Stimulated activated CD4-positive, alpha-beta T cell treated with anti-CD3 and anti-CD28 coated beads, Interleukin-15, amount 100 ng/mL, for 1 hour (primary cell): Measurements from ENCODE around the gene ERV3-1.
A peak's percentile ranks its signal among the peaks of the same experiment; 100 is the strongest.
"Not testable (repeated sequence)": the region's sequence is repeated elsewhere in the genome, so short reads cannot be mapped to it uniquely, and the experiment has no call there.

Experiments
- DNase-seq, 2 donors: peaks; one replicate each; pipeline ENCODE4 v3.0.0-alpha.2; 2020; ENCODE audit warnings: low read depth in 1 of 2, low spot score in 1 of 2

The ERV3-1 gene

DNA sequence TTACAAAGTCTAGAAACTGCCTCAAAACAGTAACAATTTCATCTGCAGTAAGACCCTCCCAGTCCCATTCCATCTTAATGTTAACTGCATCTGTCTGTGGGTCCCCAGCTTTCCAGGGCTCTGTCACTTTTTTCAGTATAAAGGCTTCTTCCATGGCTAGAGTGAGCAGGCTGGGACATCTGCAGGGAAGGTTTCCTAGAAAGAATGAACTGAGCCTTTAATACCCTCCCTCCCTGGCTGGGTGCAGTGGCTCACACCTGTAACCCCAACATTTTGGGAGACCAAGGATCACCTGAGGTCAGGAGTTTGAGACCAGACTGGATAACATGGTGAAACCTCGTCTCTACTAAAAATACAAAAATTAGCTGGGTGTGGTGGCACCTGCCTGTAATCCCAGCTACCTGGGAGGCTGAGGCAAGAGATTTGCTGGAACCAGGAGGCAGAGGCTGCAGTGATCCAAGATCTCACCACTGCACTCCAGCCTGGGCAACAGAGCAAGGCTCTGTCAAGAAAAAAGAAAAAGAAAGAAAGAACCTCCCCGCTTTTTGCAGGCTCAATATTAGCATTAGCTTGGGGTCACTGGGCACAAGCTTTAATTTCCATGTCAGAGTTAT, 3.4 kb downstream of the ERV3-1 start:
- no peak for DNase-seq

DNA sequence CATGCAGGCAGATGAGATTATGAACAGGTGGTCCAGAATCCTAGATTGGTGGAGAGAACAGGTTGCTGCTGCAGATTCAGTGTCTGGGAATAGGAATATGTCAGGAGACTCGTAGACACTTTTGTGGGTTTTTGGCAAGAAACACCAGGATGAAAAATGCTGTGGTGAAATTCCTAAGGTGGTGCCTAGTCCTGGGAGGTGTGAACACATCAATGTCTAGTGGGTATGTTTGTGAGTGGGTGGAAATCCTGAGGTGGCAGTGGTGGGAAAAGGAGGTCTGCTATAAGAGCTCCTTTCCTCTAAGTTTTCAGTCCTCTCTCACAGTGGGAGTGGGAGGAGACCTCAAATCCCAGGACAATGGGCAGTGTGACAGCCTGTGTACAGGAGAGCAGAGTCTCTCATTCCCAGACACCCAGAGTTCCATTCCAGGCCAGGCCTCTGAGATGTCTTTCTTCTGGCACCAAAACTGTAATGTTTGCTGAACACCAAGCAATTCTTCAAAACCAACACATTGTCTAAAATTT, 5.1 kb downstream of the ERV3-1 start:
- DNase-seq = no peak

DNA sequence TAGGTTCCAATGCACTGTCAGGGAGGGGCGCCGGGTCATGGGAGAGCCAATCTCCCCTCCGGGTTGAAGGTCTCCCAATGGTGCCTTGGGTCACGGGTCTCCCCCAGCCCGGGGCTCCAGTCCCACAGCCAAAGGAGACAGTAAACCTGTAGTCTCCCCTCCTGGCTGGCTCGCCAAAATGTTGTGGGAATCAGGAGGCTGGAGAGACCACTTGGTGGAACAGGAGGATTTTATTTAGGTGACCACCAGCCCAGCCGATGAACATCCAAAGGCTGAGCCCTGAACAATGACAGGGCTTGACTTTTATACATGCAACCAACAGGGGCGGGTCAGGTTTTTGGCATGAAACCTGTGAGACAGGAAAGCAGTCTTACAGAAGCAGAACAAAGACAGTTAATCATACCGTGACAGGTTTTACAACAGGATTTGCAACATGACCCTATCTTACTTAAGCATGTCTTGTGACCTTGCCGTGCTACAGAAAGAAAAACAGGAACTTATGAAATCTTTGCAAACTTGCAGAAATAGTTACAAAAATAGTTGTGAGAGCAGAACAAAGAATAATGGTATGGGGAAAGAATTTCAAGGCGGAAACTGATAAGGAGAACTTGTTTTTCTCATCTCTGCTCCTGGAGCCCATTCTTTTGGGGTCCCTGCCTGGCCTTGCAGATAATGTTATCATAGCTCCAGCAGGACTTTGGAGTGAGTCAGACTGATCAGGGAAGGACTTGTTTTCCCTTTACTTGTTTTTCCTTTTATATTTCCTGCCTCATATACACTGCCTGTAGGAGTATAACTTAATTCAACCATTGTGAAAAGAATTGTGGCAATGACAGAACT, 7.1 kb downstream of the ERV3-1 start:
- no peak for DNase-seq

DNA sequence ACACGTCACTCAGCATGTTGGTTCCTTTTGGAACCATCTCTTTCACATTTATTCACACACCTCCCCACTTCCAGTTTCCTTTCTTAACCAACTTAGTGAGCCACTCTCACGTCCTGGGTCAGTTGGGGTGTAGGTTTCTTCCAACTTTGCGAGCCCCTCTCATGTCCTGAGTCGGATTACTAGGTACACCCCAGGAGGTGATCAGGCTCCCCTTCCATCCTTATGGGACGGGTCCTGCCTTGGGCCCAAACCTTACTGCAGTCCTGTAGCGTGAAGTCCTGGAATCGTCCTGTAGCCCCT, 7.7 kb downstream of the ERV3-1 start:
- no peak for DNase-seq

DNA sequence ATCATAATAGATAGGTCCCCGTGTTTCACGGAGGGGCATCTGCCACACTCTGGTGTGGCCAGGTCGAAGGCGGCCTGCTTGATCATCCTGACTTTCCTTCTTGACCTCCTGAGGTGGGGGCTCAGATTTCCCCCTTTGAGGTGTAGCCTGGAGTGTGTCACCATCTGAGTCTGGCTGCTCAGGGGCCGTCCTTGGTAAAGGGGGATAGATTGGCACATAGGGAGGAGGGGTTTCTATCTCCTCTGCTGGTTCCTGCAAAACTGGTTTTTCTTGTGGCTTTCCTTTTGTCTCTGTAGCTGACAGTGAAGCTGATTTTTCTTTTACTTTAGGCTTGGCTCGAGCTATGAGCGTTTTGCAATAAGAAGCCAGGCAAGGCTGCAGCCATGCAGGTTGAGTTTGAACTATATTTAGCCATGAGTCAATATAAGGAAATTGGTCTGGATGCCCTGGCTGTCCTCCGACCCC, 8.5 kb downstream of the ERV3-1 start:
- no peak for DNase-seq

DNA sequence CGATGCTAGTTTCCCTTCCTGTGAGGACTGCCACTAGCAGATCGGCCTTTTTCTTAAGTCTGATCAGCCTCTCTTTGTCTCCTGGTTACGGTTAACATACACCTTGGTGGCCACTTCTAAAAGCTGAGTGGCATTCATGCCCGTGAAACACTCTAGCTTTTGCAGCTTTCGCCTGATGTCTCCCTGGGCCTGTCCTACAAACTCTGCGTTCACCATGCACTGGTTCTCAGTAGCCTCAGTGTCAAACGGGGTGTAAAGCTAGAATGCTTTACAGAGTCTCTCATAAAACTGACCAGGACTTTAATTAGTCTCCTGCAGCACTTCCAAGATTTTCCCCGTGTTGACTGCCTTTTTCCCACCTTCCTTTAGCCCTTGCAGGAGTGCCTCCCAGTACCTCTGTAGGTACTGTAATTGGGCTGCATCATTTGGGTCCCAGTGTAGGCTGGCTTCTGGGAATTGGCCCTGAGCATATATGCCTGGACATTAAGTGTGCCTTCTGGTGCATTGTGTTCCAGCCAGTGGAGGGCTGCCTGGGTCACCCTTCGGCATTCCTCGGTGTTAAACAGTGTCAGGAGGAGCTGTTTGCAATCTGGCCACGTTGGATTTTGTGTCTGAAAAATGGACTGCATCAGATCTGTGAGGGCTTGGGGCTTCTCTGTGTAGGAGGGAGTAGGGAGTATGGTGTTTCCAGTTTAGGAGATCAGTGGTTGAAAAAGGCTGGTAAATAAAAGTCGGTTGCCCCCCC, 9.2 kb downstream of the ERV3-1 start:
- DNase-seq = no peak

DNA sequence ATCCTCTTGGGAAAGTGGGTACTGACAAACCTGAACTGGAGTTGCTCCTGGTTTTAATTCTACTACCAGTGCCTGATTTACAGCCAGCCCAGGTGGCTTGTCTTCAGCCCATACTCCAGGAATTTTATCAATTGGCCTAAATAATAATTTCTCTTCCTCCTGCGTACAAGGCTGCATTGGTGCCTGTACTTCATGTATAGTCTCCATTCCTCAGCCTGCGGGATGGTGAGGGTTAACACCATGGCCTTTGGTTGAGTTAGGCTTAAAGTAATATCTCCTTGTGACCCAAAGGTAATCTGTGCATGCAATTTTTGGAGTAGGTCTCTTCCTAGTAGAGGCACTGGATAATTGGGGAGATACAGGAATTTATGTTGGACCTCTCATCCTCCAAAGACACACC, 10.2 kb downstream of the ERV3-1 start:
- no peak for DNase-seq

DNA sequence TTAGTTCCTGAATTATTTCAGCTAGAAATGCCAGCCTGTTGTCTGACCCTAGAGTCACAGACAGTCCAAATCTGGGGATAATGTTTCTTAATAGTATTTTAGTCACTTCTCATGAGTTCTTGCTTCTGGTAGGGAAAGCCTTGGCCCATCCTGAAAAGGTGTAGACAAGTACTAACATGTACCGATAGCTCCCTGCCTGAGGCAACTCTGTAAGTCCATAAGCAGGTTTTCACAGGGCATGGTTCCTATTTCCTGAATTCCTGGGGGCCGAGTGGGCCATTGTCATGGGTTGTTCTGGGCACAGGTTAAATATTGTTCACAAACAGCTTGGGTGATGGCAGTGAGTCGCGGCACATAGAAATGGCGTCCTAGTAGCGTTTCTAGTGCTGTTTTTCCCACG, 12.6 kb downstream of the ERV3-1 start:
- no peak for DNase-seq

DNA sequence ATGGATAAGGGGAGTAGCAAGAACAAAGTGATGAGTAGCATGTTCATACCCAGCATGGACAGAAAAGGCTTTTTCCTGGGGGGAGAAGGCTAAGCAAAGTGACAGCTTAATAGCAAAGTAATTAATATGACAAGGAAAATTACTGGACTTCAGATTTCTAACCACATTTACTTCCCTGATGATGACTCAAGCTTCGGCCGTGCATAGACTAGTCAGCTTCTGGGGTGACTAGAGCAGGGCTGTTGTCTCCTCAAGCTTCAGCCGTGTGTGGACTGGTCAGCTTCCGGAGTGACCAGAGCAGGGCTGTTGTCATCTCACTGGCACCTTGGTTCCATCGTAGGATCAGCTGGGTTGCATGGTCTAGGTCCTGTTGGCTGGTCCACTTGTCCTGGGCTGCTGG, 13.5 kb downstream of the ERV3-1 start:
- no peak for DNase-seq

DNA sequence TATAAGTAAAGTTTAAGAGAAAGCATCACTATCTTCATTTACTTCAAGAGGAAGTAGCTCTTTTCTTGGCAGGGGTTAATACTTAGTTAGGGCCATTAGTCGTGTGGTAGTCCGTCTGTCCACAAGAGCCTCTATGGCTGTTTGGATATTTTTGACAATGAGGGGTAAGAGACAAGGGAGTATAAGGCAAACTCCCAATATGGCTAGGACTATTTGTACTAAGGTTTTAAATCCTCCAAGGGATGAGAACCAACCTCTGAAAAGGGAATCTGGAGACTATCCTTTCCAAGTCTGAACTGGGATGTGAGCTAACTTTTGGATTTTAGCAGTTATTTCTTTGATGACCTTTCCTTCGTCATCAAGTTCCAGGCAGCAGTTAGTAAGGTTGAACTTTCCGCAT, 15.6 kb downstream of the ERV3-1 start, which contains the start of gene ZNF117:
ZNF117 (minus strand) TSS at position 101 of the 400 bp plus-strand sequence.
- DNase-seq = no peak

DNA sequence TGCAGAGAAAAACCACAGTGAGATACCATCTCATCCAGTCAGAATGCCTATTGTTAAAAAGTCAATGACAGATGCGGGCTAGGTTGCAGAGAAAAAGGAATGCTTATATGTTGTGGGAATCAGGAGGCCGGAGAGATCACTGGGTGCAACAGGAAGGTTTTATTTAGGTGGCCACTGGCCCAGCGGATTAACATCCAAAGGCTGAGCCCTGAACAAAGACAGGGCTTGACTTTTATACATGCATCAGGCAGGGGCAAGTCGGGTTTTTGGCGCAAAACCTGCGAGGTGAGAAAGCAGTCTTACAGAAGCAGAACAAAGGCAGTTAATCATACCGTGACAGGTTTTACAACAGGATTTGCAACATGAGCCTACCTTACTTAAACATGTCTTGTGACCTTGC, 16.3 kb downstream of the ERV3-1 start:
- no peak for DNase-seq

DNA sequence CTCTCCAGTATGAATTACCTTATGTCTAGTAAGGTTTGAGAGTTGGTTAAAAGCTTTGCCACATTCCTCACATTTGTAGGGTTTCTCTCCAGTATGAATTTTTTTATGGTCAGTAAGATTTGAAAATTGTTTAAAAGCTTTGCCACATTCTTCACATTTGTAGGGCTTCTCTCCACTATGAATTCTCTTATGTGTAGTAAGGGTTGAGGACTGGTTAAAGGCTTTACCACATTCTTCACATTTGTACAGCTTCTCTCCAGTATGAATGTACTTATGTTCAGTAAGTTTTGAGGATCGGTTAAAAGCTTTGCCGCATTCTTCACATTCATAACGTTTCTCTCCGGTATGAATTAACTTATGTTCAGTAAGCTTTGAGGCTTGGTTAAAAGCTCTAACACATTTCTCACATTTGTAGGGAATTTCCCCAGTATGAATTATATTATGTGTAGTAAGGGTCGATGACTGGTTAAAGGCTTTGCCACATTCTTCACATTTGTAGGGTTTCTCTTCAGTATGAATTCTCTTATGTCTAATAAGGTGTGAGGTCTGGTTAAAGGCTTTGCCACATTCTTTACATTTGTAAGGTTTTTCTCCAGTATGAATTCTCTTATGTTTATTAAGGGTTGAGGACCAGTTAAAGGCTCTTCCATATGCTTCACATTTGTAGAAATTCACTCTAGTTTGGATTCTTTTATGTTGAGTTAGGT, 27.8 kb downstream of the ERV3-1 start:
- no peak for DNase-seq

DNA sequence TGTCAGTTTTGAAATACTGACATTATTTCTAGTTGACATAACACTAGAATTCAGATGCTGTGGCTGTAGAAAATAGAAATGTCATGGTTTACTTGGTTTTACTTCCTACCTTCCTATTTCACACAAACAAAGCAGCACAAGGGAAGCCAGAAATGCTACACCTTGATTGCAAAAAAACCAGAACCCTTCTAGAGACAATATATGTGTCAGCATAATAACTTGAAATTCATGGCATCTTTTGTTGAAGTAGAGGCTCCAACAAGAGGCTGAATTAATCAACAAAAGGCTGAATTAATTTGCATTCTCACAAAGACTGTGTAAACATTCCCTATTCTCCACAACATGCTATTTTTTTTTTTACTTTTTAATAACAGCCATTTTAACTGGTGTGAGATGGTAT, 40.9 kb downstream of the ERV3-1 start:
- DNase-seq = no peak

DNA sequence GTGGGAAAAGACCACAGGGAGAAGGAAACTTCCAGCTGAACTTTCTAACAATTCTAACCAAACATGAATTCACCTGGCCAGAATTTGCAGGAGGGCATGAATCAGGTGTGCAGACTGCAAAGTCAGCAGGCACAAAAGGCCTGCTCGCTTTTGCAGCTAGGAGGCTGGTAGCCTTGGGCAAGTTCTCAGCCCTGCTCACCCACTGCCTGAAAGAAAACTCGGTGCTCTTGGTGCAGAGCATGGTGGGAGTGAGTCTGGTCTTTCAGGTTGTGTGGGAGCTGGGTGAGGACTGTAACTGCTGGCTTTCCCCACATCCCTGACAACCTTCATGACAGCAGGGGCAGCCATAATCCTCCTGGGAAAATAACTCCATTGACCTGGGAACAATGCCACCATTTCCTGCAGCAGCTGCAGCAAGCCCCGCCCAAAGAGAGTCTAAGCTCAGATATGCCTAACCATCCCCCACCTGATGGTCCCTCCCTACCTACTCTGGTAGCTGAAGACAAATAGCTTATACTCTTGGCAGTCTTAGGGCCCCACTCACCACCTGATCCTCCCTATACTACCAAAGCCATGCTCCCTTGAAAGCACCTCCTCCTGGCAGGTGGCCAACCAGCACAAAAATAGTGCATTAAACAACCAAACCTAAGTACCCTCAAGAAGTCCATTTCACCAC, 47.3 kb downstream of the ERV3-1 start:
- DNase-seq = no peak

DNA sequence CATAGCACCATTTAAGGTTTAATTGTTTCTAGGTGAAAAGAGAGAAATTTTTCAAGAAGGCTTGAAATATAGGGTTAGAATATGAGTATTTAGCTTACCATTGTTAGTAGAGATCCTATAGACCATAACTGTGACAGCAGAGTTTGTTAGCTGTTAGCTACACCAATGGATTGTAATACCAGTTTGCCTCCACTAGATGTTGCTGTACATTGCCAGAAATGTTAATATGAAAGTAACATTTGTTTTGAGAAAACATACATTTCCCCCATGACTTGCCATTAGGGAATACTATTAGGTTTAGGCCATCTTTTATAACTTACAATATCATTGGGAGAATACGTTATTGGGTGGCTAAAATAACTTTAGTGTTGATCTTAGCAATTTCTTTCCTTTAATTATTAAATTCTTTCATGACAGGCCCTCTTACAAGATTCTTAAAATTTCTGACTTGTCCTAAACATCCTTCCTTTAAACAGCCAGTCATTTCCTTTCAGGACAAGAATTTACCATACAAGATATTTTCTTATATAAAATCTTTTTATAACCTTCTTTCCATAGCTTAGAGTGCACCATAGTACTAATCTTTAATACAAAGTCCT, 55.1 kb downstream of the ERV3-1 start:
- DNase-seq = no peak

DNA sequence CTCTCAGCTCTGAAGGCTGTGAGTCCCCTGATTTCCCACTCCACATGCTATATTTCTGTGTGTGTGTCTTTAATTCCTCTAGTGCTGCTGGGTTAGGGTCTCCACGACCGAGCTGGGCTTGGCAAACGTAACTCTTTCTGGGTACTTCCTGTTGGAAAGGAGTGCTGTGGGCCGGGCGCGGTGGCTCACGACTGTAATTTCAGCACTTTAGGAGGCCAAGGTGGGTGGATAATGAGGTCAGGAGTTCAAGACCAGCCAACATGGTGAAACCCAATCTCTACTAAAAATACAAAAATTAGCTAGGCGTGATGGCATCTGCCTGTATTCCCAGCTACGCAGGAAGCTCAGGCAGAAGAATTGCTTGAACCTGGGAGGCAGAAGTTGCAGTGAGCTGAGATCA, 55.8 kb downstream of the ERV3-1 start:
- not testable (repeated sequence) for DNase-seq

DNA sequence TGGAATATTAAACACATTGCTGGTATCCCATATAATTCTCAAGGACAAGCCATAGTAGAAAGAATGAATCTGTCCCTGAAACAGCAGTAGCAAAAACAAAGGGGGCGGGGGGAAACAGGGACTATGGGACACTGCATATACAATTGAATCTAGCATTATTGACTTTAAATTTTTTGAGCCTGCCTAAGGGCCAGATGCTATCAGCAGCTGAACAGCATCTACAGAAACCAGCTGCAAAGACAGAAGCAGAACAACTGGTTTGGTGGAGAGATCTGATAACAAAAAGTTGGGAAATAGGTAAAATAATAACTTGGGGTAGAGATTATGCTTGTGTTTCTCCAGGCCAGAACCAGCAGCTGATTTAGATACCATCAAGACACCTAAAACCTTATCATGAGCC, 57.7 kb downstream of the ERV3-1 start:
- not testable (repeated sequence) for DNase-seq

DNA sequence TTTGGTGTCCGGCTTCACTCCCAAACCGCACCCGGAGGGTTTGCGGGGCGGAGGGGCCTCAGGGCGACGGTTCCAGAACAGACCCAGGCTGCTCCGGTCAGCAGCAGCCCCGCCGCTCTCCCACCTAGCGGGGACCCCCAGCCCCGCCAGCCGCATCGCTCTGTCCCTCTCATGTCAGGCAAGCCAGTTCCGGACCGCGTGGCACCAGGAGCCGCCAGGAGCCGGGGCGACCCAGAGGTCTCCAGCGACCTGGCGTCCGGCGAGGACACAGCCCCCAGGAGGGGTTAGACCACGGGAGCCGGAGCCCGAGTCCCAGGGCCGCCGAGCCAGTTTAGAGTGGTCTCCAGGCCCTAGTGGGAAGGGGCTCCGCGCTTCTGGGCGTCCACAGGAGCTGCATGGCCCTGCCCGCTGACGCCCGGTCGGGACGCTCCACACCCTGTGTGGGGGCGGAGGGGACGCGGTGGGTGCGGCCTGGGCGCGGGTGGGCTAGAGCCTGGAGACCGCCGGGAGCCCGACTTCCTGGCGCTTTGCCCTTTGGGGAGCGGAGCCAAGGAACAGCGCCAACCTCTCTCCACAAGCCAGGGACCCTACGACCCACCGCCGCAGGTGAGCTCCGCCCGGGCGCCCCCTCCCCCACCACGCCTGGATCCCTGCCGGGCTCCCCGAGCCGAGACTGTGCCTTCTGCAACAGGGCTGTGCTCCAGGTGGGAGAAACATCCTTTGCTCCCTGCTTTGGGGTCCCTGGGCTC, 59.1 kb downstream of the ERV3-1 start:
- no peak for DNase-seq

DNA sequence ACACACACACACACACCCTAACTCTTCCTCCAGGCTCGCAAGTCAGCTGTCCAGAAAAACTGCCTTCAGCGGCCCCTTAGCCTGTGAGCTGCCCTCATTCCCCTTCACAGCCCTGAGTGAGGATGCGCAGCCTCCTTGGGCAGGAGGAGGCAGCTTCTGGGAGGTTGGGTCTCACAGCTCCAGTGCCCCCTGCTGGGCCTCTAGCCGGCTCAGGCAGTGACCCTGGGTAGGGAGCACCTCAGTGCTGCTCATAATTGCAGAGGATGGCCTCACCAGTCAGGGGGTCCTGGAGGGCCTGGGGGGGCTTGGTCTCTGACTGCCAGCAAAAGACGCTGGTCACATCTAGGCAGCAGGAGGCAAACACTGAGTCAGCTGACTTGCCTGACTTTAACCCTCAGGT, 59.7 kb downstream of the ERV3-1 start:
- peak in 1 of 2 donors; percentile 6 for DNase-seq
